T1000 (cell line): ENCODE results near the gene IGLL5.
"Not testable (repeated sequence)": the region's sequence is repeated elsewhere in the genome, so short reads cannot be mapped to it uniquely, and the experiment has no call there.

Source experiments
- DNase-seq: peaks from one replicate; lab custom pipeline; 2025; ENCODE audit warnings: mixed read lengths; lab: John Stamatoyannopoulos, UW

The IGLL5 gene

DNA sequence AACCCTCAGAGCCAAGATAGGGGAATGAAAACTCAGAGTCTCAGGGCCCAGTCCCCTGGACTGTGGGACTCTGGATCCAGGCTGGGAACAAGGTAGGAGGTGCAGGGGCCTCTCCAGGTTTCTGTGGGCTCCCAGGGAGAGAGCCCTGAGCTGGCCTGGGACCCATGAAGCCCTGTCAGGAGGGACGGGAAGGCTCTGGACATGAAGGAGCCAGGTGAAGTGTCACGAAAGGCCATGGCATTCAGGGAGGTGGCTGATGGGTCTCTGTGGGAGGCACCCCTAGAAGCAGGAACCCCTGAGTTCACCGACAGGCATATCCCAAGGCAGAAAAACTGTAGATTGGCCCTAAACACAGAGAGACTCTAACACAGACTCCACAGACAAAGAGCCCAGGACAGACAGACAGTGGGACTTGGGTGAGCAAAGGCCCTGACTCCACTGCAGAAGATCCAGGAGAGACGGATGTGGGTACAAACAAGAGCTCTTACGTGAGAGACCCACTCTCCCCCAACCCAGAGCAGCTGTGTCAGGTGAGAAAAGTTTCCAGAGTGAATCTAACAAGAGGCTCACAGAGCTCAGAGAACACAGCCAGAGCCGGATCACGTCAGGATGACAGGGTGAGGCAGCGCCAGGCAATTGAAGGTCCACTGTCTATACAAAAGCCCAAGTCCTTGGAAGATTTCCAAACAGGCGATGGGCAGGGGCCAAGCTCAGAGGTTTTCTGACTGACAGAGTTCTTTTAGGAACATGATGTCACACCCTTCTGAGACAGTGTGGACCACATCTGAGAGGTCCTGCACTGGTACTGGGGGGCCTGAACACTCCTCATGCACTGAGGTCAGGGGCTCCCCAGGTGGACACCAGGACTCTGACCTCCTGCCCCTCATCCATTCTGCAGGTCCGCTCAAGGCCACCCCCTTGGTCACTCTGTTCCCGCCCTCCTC lies 27.4 kb downstream of the IGLL5 start:
- no peak for DNase-seq

DNA sequence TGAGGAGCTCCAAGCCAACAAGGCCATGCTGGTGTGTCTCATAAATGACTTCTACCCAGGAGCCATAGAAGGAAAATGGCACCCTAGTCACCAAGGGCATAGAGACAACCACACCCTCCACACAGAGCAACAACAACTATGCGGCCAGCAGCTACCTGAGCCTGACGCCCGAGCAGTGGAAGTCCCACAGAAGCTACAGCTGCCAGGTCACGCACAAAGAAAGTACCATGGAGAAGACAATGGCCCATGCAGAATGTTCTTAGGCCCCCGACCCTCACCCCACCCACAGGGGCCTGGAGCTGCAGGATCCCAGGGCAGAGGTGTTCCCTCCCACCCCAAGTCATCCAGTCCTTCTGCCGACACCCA lies 28.0 kb downstream of the IGLL5 start:
- DNase-seq = no peak

GRCh38 chr22:22916215-22916951 lies 28.8 kb downstream of the IGLL5 start:
- no peak for DNase-seq

DNA sequence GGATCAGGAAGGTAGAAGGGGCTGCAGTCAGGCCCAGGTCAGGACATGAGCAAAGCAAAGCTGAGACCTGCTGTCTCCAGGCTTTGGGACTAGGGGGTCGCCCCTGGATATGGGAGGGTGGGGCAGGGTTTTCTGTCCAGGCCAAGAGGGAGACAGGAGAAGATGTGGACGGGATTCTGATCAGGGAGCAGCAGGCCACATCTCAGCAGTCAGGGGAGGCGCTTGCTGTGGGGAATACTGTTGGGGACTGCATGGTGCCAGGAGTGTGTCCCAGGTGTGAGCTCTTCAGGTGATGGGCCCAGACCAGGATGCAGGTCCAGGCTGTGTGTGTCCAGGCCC lies 29.3 kb downstream of the IGLL5 start:
- no peak for DNase-seq

DNA sequence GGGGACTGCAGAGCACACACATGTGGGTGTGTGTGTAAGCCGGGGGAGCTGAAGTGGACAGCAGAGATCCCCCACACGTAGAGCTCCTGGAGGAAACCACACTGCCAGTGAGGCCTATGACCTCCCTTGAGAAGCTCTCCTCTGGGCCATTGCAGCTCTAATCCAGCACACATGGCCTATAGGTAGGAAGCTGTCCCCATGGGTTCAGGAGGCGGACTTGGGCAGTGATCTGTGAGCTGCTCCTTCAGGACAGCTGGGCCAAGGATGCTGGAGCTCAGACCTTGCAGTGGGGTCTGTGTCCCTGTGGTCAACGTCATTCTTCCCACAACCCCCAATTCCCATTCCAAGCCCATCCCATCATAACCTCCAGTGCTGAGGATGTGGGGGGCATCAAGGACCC lies 29.8 kb downstream of the IGLL5 start:
- DNase-seq = no peak

DNA sequence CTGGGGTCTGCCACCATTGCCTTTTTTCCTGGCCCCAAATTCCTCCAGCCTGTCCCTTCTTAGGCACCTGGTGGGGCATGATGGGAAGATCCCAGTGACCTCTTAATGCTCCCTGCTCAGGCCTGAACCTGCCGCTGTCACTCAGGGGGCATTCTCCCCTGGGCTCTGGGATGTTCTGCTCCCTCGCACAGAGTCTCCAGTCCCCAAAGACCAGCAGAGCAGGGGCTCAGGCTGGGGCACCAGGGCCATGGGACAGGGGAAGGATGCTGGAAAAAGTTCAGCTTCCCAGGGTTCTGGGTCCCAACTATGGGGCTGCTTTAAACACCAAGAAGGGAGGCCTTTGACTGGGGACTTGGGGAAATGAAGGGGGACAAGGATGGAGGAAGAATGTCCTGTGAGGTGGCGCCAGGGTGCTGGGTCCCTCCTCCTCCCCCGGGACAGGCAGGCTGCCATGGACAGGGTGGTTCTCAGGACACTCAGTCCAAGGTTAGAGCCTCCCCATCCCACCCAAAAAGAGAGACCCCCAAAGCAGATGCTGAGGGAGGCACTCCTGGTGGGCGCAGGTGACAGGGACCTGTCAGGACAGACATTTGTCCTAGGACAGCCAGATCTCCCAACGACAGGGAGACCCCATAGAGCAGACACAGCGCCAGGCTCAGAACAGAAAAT lies 30.8 kb downstream of the IGLL5 start:
- DNase-seq = no peak

DNA sequence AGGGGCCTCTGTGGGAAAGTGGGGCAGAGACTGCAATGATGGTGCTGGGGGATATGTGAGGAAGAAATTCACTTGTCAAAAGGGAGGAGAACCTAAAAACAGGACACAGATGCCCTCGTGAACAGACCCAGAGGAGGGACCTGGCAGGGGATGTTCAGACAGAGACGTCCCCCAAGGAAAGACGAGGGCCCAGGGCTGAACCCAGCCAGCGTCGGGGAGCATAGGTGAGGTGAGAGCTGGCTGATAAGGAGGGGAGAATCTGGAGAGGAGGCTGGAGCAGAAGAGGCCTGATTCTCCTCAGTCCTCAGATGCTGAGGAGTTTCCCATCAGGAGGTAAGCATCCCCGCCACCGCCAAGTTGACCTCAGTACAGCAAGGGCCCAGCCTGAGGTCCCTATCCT lies 31.4 kb downstream of the IGLL5 start:
- no peak for DNase-seq

DNA sequence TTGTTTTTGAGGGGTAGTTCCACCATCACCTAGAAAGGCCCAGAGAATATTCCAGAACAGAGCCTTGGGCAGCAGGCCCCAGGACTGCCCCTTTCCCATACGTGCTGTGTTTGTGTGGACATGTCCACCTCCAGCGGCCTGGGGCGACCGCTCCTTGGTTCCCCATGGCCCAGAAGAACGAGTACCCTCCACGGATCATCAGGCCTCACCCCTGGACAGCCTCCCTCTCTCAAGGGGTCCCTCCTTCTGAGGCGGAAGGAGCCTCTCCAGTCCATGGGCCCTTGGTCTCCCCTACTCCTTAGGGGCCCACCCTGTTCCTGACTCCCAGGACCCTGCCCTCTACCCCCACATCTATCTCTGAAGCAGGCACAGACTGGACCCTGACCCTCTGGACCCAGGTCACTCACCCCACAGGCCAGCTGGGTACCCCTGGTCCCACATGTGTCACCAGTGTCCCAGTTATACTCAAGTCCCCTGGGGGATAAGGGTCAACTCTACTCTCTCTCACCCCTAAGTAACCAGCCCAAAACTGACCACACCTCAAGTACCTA lies 32.6 kb downstream of the IGLL5 start:
- DNase-seq = no peak

GRCh38 chr22:22920910-22921550 lies 33.4 kb downstream of the IGLL5 start:
- DNase-seq = no peak

DNA sequence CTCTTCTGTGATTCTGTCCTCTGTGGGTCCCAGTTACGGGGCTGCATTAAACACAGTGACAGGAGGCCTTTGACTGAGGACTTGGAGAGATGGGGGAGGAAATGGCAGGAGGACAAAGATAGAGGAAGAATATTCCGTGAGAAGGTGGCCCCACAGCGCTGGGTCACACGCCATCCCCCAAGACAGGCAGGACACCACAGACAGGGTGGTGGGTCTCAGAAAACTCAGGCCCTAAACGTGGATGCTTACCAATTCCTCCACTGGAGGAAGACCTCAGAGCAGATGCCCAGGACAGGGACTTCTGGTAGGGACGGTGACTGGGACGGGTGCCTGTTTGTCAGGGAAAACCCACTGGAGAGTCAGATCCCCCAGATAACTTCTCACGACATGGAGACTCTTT lies 34.0 kb downstream of the IGLL5 start:
- DNase-seq = no peak

DNA sequence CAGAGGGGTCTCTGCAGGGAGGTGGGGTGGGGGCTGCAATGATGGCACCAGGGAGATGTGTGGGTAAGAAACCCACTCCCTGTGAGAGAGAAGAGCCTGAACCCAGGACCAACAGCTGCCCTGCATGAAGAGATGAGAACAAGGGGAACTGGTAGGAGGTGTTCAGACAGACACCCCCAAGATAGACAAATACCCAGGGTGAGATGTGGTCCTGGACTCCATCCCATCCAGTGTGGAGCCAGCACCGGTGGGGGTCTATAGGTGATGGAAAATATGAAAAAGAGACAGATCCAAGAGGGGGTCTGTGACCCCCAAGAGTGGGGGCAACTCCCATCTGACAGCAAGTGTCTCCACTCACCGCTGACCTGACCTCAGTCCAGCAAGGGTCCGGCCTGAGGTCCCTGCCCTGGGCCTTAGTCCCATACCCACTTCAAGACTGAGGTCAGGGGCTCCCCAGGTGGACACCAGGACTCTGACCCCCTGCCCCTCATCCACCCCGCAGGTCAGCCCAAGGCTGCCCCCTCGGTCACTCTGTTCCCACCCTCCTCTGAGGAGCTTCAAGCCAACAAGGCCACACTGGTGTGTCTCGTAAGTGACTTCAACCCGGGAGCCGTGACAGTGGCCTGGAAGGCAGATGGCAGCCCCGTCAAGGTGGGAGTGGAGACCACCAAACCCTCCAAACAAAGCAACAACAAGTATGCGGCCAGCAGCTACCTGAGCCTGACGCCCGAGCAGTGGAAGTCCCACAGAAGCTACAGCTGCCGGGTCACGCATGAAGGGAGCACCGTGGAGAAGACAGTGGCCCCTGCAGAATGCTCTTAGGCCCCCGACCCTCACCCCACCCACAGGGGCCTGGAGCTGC lies 34.7 kb downstream of the IGLL5 start:
- DNase-seq = not testable (repeated sequence)

DNA sequence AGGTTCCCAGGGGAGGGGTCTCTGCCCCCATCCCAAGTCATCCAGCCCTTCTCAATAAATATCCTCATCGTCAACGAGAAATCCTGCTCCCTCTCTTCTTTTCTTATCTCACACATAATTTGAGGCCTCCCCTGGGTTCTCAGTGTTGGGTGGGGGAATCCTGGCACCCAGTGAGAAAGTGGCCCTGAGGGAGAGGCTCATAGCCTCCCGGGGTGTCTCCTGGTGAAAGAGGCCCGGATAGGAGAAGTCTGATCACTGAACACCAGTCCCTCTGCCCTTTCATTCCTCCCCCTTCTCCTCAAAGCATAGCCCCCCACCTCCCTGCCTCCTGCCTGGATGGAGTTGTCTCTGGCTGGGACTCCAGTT lies 35.3 kb downstream of the IGLL5 start:
- DNase-seq = no peak

DNA sequence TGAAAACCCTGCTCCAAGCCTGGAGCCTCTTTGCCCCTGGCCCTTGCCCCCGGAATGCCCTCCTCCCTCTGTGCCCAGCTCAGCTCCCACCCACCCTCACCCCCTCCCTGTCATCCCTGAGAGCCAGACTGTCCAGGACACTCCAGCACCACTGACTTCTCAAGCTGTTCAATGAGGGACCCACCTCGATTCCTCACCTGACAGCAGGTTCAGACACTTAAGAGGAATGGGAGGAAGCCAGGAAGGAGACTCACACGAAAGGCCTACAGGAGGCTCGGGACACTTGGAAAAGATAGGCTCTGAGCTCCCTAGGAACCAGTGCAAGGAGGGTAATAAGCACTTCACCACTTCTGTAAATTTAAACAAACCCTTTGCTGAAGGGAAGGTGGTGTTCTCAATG lies 35.8 kb downstream of the IGLL5 start:
- no peak for DNase-seq

DNA sequence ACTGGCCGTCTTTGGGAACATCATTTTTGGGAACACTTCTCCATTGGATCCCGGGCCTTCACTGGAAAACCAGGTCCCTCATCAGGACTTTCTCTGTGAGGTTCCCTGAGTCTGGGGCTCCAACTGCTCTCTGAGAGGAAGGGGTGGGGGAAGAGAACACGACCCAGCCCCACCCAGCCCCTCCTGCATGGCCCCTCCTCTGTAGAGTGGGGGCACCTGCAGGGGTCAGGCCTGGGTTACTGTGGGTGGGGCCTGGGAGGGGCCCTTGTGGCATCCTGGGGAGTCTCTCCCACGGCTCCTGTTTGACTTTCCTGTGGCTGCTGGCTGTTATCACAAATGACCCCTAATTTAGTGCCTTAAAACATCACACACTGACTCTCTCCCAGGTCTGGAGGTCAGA lies 36.3 kb downstream of the IGLL5 start:
- no peak for DNase-seq

DNA sequence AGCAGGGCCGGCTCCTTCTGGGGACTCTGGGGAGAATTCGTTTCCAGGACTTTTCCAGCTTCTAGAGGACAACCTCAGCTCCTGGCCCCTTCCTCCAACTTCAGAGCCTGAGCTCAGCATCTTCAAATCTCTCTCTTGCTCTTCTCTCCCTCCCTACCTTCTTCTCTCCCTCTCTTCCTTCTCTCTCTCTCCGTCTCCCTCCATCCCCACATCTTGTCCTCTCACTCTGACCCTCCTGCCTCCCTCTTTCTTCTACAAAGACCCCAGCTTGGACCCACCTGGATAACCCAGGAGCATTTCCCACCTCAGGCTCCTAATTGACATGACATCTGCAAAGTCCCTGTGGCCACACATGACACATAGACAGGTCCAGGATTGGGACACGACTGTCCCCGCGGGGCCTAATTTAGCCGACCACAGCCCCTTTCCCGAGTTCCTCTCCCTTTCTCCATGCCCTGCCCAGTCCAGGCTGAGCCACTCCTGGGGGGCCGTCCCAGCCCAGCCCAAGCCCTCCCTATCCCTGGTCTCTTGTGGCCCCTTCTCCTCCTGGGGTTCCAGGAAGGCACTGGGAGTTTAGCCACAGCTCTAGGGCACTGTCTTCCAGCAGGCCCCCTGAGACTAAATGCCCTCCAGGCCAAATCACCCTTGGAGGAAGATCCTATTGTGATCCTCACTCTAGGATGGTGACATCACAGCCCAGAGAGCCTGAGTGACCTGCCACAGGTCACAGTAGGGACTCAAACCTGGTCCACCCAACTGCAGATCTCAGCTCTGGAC lies 36.9 kb downstream of the IGLL5 start:
- DNase-seq = no peak

DNA sequence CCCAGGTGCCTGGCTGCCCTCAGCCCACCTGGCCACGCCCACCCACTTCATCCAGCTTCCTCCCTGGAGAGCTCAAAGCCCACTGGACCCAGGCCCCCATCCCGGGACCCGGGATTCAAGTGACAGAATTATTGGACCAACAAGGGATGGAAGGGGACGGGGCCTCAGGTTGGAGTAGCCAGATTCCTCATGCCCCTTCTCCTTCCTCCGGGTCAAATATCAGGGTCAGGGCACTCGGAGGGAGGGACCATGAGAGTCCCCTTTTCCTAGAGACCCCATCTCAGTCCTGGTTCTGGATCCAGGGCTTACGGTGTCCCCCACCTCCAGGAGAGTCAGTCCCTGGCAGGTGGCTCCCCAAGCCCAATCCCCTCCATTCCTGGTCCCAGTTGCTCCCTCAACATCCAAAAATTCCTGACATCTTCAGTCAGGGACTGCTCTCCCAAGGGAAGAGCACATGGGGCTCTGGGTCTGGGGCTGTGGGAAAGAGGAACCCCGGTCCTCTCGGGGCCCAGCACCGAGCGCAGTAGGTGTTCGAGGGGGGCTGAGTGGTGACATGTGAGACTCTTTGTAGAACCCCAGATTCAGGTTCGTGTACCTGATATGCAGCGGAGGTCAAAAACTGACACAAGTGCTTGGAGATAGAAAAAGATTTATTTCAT lies 37.7 kb downstream of the IGLL5 start:
- no peak for DNase-seq

GRCh38 chr22:22925805-22926369 lies 38.3 kb downstream of the IGLL5 start:
- DNase-seq = no peak

DNA sequence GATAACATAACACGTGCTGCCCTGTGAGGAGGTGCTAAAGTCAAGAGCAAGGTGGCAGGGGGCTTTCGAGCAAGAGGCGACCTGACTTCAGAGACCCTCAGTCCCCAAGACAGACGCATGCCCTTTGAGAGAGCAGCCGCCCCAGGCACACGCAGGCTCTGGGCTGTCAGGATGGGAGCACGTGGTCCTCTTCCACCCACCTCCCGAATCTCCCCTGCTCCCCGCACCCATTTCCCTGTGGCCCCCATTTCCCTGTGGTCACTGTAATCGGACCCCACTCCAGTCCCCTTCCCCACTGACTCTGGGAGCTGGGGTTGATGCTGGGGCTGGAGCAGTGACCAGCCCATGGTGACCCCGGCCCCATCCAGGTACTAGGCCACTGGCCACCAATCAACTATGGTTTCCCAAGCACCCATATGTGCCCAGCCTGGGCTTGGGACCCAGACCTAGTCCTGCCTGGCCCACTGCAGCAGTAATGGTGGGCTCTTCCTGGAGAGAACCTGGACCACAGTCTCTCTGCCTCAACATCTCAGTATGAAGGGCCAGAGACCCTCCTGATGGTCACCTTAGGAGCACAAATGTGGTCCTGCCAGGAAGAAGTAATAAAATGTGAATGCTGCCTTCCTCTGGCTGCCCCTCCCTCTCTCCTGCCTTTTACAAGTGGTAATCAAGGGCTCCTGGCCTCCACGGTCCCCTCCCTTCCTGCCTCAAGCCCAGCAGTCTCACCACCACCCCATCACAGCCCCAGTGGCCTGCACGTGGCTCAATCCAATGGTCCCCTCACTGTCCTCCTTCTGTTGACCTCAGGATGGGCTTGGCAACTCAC lies 39.0 kb downstream of the IGLL5 start:
- DNase-seq = no peak
